ENCODE measurements around the gene SLC7A14. TPM values are rescaled to one million over a fixed set of nuclear protein-coding genes. Genes with fewer than 3 reads are reported as not detected.
A peak's percentile ranks its signal among the peaks of the same experiment; 100 is the strongest.
"Not testable (repeated sequence)": the region's sequence is repeated elsewhere in the genome, so short reads cannot be mapped to it uniquely, and the experiment has no call there.

The SLC7A14 gene
- total RNA-seq, 1 experiment from 2014 or later, result 2.6 TPM

DNA sequence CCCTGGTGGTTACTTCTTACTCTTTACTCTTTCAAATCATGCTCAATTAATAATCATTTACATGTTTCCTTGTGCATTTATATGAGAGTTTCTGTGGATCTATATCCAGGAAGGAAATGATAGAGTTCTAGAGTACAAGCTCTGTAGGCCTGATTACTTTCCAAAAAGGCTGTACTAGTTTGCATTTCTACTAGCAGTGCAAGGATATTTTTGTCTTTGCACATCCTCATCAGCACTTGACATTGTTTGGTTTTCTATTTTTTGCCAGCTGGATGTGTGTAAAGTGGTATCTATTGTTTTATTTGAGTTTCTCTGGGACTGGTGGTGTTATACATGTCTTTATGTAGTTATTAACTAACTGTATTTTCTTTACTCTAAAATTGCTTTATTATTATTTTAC lies 19.6 kb upstream of the SLC7A14 start:
- DNase-seq, result no peak
- no peaks in the 10 kb centered on the region for H3K27me3 ChIP-seq (ENCODE audit: control insufficient read depth, insufficient read depth, low read length)
- no peak overlapping the region for H3K4me3 ChIP-seq (ENCODE audit: insufficient read depth, low read depth, low read length)
- no peaks in the 10 kb centered on the region for H3K36me3 ChIP-seq (replicated peaks; ENCODE audit: control insufficient read depth, insufficient read depth, low read length)

- DNase-seq, result no peak
Observed at GRCh38 chr3:170603770-170604510, 18.1 kb upstream of the SLC7A14 start.

DNA sequence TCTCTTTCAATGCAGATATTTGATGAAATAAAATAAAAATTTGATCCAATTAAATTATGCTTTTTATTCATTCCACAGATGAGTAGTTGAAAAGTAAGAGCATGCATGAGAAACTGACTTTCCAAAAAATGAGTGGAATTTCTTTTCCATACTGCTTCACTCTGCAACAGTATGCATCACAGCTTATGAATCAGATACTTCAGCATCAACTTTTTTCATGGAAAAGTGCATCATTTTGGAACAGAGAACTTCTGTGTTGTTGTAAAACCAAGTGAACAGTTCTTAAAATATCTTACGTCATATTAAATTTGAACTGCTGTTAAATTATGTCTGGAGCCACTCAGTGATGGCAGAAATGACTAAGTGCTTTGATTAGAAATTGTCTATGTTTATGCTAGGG lies 16.7 kb upstream of the SLC7A14 start:
- H3K36me3 ChIP-seq (replicated peaks; ENCODE audit: control insufficient read depth, insufficient read depth, low read length), result no peaks in the 10 kb centered on the region
- DNase-seq, result no peak
- H3K4me3 ChIP-seq (ENCODE audit: insufficient read depth, low read depth, low read length), result no peak overlapping the region
- no peaks in the 10 kb centered on the region for H3K27me3 ChIP-seq (ENCODE audit: control insufficient read depth, insufficient read depth, low read length)

More at GRCh38 chr3:170603770-170604510, 18.1 kb upstream of the SLC7A14 start:
- Histone ChIP-seq H3K36me3 (replicated peaks; ENCODE audit: control insufficient read depth, insufficient read depth, low read length) (no peaks in the 10 kb centered on the region), H3K4me3 (ENCODE audit: insufficient read depth, low read depth, low read length) (no peak overlapping the region), H3K27me3 (ENCODE audit: control insufficient read depth, insufficient read depth, low read length) (no peaks in the 10 kb centered on the region)

GRCh38 chr3:170600005-170600624 lies 14.2 kb upstream of the SLC7A14 start:
- DNase-seq, result no peak
- H3K36me3 ChIP-seq (replicated peaks; ENCODE audit: control insufficient read depth, insufficient read depth, low read length), result no peaks in the 10 kb centered on the region

DNA sequence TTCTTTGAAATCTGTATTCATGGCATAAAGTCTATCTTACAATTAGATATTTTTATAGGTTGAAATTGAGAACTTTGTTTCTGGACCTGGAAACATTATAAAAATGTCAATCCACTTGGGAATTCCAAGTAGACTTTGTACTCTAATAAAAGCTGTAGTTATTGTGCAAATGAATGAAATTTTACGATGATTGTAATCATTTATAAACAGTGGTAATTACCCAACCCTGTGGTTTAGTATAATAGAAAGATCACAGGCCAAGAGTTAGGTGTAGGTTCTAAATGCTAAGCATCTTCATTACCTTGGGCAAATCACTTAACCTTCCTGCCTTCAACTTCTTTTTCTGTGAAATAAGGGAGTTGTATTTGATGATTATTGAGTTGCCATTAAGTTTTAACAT lies 13.2 kb upstream of the SLC7A14 start:
- Histone ChIP-seq H3K36me3 (replicated peaks; ENCODE audit: control insufficient read depth, insufficient read depth, low read length) (no peaks in the 10 kb centered on the region), H3K27me3 (ENCODE audit: control insufficient read depth, insufficient read depth, low read length) (no peaks in the 10 kb centered on the region), H3K4me3 (ENCODE audit: insufficient read depth, low read depth, low read length) (no peak overlapping the region)
- DNase-seq, result no peak

More at GRCh38 chr3:170600005-170600624, 14.2 kb upstream of the SLC7A14 start:
- H3K27me3 ChIP-seq (ENCODE audit: control insufficient read depth, insufficient read depth, low read length), result no peaks in the 10 kb centered on the region
- no peak overlapping the region for H3K4me3 ChIP-seq (ENCODE audit: insufficient read depth, low read depth, low read length)

- Histone ChIP-seq H3K27me3 (ENCODE audit: control insufficient read depth, insufficient read depth, low read length) (no peaks in the 10 kb centered on the region), H3K4me3 (ENCODE audit: insufficient read depth, low read depth, low read length) (no peak overlapping the region), H3K36me3 (replicated peaks; ENCODE audit: control insufficient read depth, insufficient read depth, low read length) (no peaks in the 10 kb centered on the region)
- DNase-seq, result no peak
Observed at GRCh38 chr3:170598091-170598502, 12.2 kb upstream of the SLC7A14 start.

GRCh38 chr3:170594528-170594927 lies 8.7 kb upstream of the SLC7A14 start:
- DNase-seq, result no peak
- no peak overlapping the region for H3K4me3 ChIP-seq (ENCODE audit: insufficient read depth, low read depth, low read length)
- no peaks in the 10 kb centered on the region for H3K27me3 ChIP-seq (ENCODE audit: control insufficient read depth, insufficient read depth, low read length)
- no peaks in the 10 kb centered on the region for H3K36me3 ChIP-seq (replicated peaks; ENCODE audit: control insufficient read depth, insufficient read depth, low read length)

DNA sequence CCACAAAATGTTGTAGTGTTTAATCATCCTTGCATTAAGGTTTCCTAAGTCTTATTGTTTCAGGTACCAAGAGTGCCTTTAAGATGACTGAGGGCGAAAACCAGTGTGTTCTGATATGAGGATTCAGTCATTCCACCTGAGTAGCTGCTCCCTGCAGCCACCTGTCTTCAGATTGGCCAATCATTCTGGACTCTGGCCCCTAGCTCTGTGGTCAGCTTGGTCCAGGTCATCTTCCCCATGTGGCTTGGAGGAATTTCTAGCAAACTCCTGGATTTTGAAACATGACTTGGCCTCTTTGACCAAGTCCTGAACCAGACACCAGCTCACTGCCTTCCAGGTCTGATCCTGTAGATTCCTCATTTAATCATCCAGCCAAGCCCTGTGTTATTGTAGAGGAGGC lies 7.8 kb upstream of the SLC7A14 start:
- Histone ChIP-seq H3K27me3 (ENCODE audit: control insufficient read depth, insufficient read depth, low read length) (no peaks in the 10 kb centered on the region), H3K36me3 (replicated peaks; ENCODE audit: control insufficient read depth, insufficient read depth, low read length) (no peaks in the 10 kb centered on the region), H3K4me3 (ENCODE audit: insufficient read depth, low read depth, low read length) (no peak overlapping the region)
- DNase-seq, result no peak

DNA sequence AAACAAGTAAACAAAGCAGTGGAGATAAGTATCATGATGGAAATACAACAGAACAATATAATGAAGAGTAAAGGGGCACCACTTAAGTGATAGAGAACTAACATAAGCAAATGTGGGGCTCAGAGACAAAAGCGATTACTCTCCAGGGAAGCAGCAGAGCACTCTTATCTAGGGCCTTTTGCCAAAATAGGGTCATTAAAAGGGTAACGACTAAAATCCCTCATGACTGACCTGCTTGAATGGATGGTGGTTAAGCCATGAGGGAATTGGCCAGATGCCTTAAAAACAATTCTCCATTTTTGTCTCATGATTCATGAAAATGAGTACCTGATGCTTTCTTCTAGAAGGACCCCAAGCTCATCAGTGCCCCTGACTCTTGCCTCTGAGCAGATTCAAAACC lies 3.2 kb upstream of the SLC7A14 start:
- H3K4me3 ChIP-seq (ENCODE audit: insufficient read depth, low read depth, low read length), result no peak overlapping the region
- DNase-seq, result no peak
- H3K27me3 ChIP-seq (ENCODE audit: control insufficient read depth, insufficient read depth, low read length), result peaks cover 17% of the 10 kb centered on the region
- H3K36me3 ChIP-seq (replicated peaks; ENCODE audit: control insufficient read depth, insufficient read depth, low read length), result no peaks in the 10 kb centered on the region

DNA sequence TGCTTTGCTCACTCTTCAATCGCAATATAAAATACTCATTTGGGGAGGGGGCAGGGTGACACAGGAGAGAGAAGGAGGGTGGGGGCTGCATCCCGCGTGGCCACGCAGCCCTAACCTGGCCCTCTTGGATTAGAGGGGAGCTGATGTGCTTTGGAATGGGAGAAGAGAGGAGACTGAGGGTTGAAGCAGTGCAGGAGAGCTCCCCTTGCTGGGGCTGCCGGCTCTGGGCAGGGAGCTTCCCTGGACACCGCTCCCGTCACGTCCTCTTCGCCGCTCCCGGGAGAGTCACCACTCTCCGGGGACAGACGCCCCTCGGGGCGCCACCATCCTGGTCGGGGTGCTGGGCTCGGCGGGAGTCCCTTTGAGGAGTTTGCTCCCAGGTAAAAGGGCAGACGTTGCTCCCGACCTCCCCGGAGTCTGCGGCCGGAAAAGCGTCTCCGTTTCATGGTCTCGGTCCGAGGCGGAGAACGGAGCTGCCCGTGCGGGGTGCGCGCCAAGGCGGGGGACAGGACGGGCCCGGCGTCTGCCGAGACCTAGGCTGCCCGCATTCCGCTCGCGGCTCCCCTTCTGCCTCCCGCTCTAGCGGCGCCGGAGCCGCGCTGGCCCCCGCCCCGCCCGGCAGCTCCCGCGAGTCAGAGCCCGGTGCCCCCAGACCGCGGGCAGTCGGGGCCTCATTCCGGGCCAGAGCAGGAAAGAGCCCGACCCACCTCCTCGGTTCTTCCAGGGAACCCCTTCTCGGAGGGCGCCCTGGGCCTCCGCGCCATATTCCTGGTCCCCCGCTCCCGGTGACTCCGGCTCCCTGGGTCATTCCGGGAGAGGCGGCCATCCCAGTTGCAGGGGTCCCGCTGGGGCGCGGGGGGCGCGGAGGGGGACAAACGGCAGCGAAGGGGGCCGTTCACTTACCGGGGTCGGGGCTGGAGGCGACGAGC lies 603 bp downstream of the SLC7A14 start:
- Histone ChIP-seq H3K27me3 (ENCODE audit: control insufficient read depth, insufficient read depth, low read length) (peaks cover 17% of the 10 kb centered on the region), H3K4me3 (ENCODE audit: insufficient read depth, low read depth, low read length) (peak overlapping the region; percentile 51), H3K36me3 (replicated peaks; ENCODE audit: control insufficient read depth, insufficient read depth, low read length) (no peaks in the 10 kb centered on the region)
- DNase-seq, result peak; percentile 78

DNA sequence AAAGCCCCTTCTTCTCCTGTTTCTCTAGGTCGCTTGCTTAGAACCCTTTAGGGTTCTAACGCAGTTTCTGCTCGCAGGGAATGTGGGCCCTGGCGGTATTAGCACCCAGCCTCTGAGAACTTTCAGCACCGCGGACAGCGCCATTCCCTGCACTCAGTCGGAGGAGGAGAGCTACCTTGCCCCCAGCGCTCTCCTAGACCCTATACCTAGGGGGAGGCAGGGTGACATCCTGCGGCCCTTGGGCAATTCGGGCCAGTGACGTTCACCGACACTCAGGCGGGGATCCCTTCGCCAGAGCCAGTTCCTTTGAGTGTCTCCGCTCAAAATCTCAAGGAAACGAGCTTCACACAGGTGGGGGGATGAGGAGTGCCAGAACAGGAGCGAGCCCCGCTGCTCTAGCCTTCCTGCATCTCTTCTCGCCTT lies 1.3 kb downstream of the SLC7A14 start:
- Histone ChIP-seq H3K36me3 (replicated peaks; ENCODE audit: control insufficient read depth, insufficient read depth, low read length) (no peaks in the 10 kb centered on the region), H3K4me3 (ENCODE audit: insufficient read depth, low read depth, low read length) (peak overlapping the region; percentile 51), H3K27me3 (ENCODE audit: control insufficient read depth, insufficient read depth, low read length) (peaks cover 17% of the 10 kb centered on the region)
- peak; percentile 90 for DNase-seq

DNA sequence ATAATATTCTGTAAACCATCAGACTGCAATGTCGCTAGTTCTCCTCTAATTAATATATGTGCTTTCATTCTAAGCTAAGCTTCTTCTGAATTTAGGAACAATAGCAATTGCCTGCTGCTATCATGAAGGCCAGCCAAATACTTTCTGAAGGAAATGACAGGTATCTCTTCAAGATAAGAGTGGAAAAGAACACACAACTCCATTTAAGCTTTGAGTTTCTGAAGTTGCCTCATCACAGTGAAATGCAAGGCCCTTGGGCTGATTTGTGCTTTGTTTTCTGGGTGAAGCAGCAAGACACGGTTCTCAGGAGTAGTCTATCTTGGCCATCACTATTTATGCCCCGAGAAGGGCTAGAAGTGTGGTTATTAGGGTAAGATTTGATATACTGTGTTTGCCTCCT lies 6.2 kb downstream of the SLC7A14 start:
- Histone ChIP-seq H3K36me3 (replicated peaks; ENCODE audit: control insufficient read depth, insufficient read depth, low read length) (no peaks in the 10 kb centered on the region), H3K27me3 (ENCODE audit: control insufficient read depth, insufficient read depth, low read length) (peaks cover under 1% of the 10 kb centered on the region), H3K4me3 (ENCODE audit: insufficient read depth, low read depth, low read length) (no peak overlapping the region)
- no peak for DNase-seq

DNA sequence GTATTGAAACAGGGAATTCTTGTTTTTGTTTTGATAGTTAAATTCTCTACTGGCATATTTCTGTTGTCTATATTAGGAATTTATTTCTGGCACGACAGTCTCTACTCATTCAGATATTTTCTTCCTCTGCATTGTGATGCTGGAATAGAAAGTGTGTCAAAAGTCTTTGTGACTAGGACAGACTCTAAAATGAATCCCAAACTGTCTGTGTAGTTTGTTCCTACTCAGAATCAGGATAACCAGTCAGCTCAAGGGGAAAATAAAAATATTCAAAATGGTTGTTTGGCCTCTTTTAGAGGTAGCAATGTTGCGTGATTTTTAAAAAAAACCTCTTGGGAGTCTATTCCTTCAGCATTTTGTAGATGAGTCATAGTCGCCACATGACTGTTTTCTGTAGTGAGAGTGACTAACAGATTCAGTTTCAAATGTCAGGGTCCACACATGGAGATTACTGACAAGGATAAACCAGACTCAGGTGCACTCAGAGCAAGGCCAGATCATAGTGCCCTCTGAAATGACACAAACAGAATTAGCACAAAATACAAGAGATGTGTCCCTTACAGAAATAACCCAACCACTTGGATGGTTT lies 13.1 kb downstream of the SLC7A14 start:
- no peak for DNase-seq
- no peak overlapping the region for H3K4me3 ChIP-seq (ENCODE audit: insufficient read depth, low read depth, low read length)
- H3K27me3 ChIP-seq (ENCODE audit: control insufficient read depth, insufficient read depth, low read length), result no peaks in the 10 kb centered on the region
- no peaks in the 10 kb centered on the region for H3K36me3 ChIP-seq (replicated peaks; ENCODE audit: control insufficient read depth, insufficient read depth, low read length)

DNA sequence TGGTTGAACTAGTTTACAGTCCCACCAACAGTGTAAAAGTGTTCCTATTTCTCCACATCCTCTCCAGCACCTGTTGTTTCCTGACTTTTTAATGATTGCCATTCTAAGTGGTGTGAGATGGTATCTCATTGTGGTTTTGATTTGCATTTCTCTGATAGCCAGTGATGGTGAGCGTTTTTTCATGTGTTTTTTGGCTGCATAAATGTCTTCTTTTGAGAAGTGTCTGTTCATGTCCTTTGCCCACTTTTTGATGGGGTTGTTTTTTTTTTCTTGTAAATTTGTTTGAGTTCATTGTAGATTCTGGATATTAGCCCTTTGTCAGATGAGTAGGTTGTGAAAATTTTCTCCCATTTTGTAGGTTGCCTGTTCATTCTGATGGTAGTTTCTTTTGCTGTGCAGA lies 18.3 kb downstream of the SLC7A14 start:
- H3K36me3 ChIP-seq (replicated peaks; ENCODE audit: control insufficient read depth, insufficient read depth, low read length); DNase-seq; H3K4me3 ChIP-seq (ENCODE audit: insufficient read depth, low read depth, low read length); H3K27me3 ChIP-seq (ENCODE audit: control insufficient read depth, insufficient read depth, low read length): not testable (repeated sequence)
